Activated CD8-positive, alpha-beta memory T cell treated with anti-CD3 and anti-CD28 coated beads, Interleukin-2, amount 50 U/mL, for 1 hour (primary cell): Measurements from ENCODE around the gene RBBP5.

Experiments used
- DNase-seq: peaks from one replicate; pipeline ENCODE4 v3.0.0-alpha.2; 2020; ENCODE audit errors: extremely low read depth

Gene RBBP5

GRCh38 chr1:205133287-205133686 lies 11.5 kb upstream of the RBBP5 start:
- no peak for DNase-seq

GRCh38 chr1:205129447-205130029 lies 7.8 kb upstream of the RBBP5 start:
- DNase-seq: no peak

GRCh38 chr1:205128050-205128449 lies 6.3 kb upstream of the RBBP5 start:
- DNase-seq: no peak

- DNase-seq: no peak
These were observed 5.9 kb upstream of the RBBP5 start for GRCh38 chr1:205127646-205128045.

- DNase-seq: no peak
These were observed 2.9 kb upstream of the RBBP5 start for GRCh38 chr1:205124726-205125125.

GRCh38 chr1:205122489-205122882 lies 708 bp upstream of the RBBP5 start:
- no peak for DNase-seq

GRCh38 chr1:205118752-205119151 lies 3.0 kb downstream of the RBBP5 start:
- no peak for DNase-seq

- no peak for DNase-seq
These were observed 10.4 kb downstream of the RBBP5 start for GRCh38 chr1:205111354-205111753.

- no peak for DNase-seq
These were observed 12.1 kb downstream of the RBBP5 start for GRCh38 chr1:205109711-205110110.

GRCh38 chr1:205109269-205109668 lies 12.5 kb downstream of the RBBP5 start:
- DNase-seq: no peak

GRCh38 chr1:205108464-205108863 lies 13.3 kb downstream of the RBBP5 start:
- no peak for DNase-seq

GRCh38 chr1:205107327-205107726 lies 14.5 kb downstream of the RBBP5 start:
- no peak for DNase-seq

GRCh38 chr1:205102404-205102803 lies 19.4 kb downstream of the RBBP5 start:
- no peak for DNase-seq

GRCh38 chr1:205098242-205098641 lies 23.5 kb downstream of the RBBP5 start:
- DNase-seq: no peak

GRCh38 chr1:205095422-205095821 lies 26.4 kb downstream of the RBBP5 start:
- no peak for DNase-seq

- no peak for DNase-seq
These were observed 30.6 kb downstream of the RBBP5 start for GRCh38 chr1:205091043-205091740.

- DNase-seq: no peak
These were observed 33.4 kb downstream of the RBBP5 start for GRCh38 chr1:205088341-205088740.

GRCh38 chr1:205084360-205084759 lies 37.4 kb downstream of the RBBP5 start, which contains the start of gene TMEM81:
TSS of gene TMEM81 (minus strand) at chr1:205084460. CDS start at chr1:205084320, 140 bp downstream.
- DNase-seq: no peak

- DNase-seq: no peak
These were observed 39.3 kb downstream of the RBBP5 start for GRCh38 chr1:205082431-205082830.

- DNase-seq: no peak
These were observed 43.9 kb downstream of the RBBP5 start for GRCh38 chr1:205077934-205078311.

GRCh38 chr1:205077158-205077933 lies 44.4 kb downstream of the RBBP5 start:
- no peak for DNase-seq

- no peak for DNase-seq
These were observed 45.5 kb downstream of the RBBP5 start for GRCh38 chr1:205076245-205076761.
